SKM-1 treated with dmso at 0.1 percent for 144 hours (cell line): ENCODE results near the gene GMPS.

Experiments
- DNase-seq: peaks from one replicate; lab custom pipeline; 2025; ENCODE audit not compliant: unreplicated experiment; lab: John Stamatoyannopoulos, UW

The GMPS gene

GRCh38 chr3:155991847-155992246 is 121.4 kb downstream of the GMPS start:
- DNase-seq = no peak
